ENCODE data around the gene TNPO1. TPM values are rescaled to one million over a fixed set of nuclear protein-coding genes. Genes with fewer than 3 reads are reported as not detected.

TNPO1 gene
- total and polyA plus RNA-seq, 10 of the 15 experiments (the other 5 are each of a cell fraction or from before 2014, with no cell fraction given), result 18.1 to 123 (median 79.2) TPM

DNA sequence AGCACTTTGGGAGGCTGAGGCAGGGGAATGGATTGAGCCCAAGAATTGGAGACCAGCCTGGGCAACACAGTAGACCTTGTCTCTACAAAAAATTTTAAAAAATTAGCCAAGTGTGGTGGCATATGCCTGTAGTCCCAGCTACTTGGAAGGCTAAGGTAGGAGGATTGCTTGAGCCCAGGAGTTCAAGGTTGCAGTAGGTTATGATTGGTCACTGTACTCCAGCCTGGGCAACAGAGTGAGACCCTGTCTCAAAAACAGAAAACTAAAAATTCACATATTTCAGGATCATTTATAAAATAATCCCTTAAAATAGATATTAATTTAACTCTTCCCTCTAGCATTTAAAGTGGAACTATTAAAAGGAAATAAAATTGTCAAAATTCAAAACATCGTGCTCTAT is 142.8 kb downstream of the TNPO1 start (continued):
- no peak for TF ChIP-seq RBBP5 (conservative IDR thresholded peaks at IDR 0.05)
- TF ChIP-seq MTA3 (IDR thresholded peaks at IDR 0.05; ENCODE audit: borderline replicate concordance, low read length), result no peak
- TF ChIP-seq NR2C1 (IDR thresholded peaks at IDR 0.05), result no peak
- no peak for TF ChIP-seq HDAC2 (IDR thresholded peaks at IDR 0.05)
- no peak for TF ChIP-seq ZNF622 (IDR thresholded peaks at IDR 0.05)
- TF ChIP-seq ZNF384 (IDR thresholded peaks at IDR 0.05; ENCODE audit: borderline replicate concordance, low read depth, low read length), result no peak

Small RNAs within 50 kb of the gene (microRNA-seq; reads per million reads assigned to microRNA genes)
- gene MIR4804, result not detected

Small RNAs within 50 kb of the gene (small RNA-seq; reads per million reads assigned to genes)
- gene MIR4804 (0.23 reads per million), gene RF00019 (not detected)

Other genes with a start within 250 kb of the TNPO1 start
- gene FCHO2, start 139.4 kb downstream of the TNPO1 start, total RNA-seq (2014; rRNA removed), result 0.16 and 0.17 TPM in 2 replicates
- gene FCHO2, start 139.4 kb downstream of the TNPO1 start, total RNA-seq (2014; rRNA removed; fragmentation: Illumina TruSeq; extraction: Trizol), result 0.18 and 0.28 TPM in 2 replicates
- 0.11 and 0.51 TPM in 2 replicates for gene FCHO2, start 139.4 kb downstream of the TNPO1 start, total RNA-seq (2021)
- gene FCHO2, start 139.4 kb downstream of the TNPO1 start, polyA plus RNA-seq (2011; rRNA removed), result 1.4 and 2.0 TPM in 2 replicates
- 0.15 and 0.19 TPM in 2 replicates for gene FCHO2, start 139.4 kb downstream of the TNPO1 start, polyA plus RNA-seq (2014; fragmentation: Illumina TruSeq; extraction: Trizol)
- gene FCHO2, start 139.4 kb downstream of the TNPO1 start, polyA plus RNA-seq (2014; fragmentation: Nextera tagmentation; extraction: Ambion mirVana), result under 1 TPM; 0.05 to 0.19 TPM
- 0.08 and 0.18 TPM in 2 replicates for gene FCHO2, start 139.4 kb downstream of the TNPO1 start, polyA plus RNA-seq (2014; rRNA removed)
- under 1 TPM; 0.11 to 0.46 TPM for gene FCHO2, start 139.4 kb downstream of the TNPO1 start, polyA plus RNA-seq (2016; fragmentation: Nextera tagmentation; extraction: Ambion mirVana)

All from GM12878 (cell line).